Measurements from ENCODE around the gene SPATA24.

SPATA24 gene

GRCh38 chr5:139396691-139397090, 7.2 kb downstream of the SPATA24 start:
- no peak overlapping the region for H3K4me3 ChIP-seq (ENCODE audit: low read length)
- no peak overlapping the region for H2AFZ ChIP-seq (ENCODE audit: low read depth, low read length)
- H3K9me3 ChIP-seq (ENCODE audit: low read length), result peaks cover 23% of the 10 kb centered on the region
- peaks cover 11% of the 10 kb centered on the region for H3K36me3 ChIP-seq (ENCODE audit: insufficient read depth, low read length)
- H3K4me1 ChIP-seq (ENCODE audit: insufficient read depth, low read length), result no peaks in the 10 kb centered on the region
- peaks cover 24% of the 10 kb centered on the region for H3K27me3 ChIP-seq (ENCODE audit: insufficient read depth, low read length)

- peaks cover 28% of the 10 kb centered on the region for H3K27me3 ChIP-seq (ENCODE audit: insufficient read depth, low read length)
- peaks cover 25% of the 10 kb centered on the region for H3K9me3 ChIP-seq (ENCODE audit: low read length)
- no peaks in the 10 kb centered on the region for H3K4me1 ChIP-seq (ENCODE audit: insufficient read depth, low read length)
- peaks cover 8% of the 10 kb centered on the region for H3K36me3 ChIP-seq (ENCODE audit: insufficient read depth, low read length)
- H2AFZ ChIP-seq (ENCODE audit: low read depth, low read length), result no peak overlapping the region
- no peak overlapping the region for H3K4me3 ChIP-seq (ENCODE audit: low read length)
Measured at GRCh38 chr5:139395844-139396640, 7.8 kb downstream of the SPATA24 start.

DNA sequence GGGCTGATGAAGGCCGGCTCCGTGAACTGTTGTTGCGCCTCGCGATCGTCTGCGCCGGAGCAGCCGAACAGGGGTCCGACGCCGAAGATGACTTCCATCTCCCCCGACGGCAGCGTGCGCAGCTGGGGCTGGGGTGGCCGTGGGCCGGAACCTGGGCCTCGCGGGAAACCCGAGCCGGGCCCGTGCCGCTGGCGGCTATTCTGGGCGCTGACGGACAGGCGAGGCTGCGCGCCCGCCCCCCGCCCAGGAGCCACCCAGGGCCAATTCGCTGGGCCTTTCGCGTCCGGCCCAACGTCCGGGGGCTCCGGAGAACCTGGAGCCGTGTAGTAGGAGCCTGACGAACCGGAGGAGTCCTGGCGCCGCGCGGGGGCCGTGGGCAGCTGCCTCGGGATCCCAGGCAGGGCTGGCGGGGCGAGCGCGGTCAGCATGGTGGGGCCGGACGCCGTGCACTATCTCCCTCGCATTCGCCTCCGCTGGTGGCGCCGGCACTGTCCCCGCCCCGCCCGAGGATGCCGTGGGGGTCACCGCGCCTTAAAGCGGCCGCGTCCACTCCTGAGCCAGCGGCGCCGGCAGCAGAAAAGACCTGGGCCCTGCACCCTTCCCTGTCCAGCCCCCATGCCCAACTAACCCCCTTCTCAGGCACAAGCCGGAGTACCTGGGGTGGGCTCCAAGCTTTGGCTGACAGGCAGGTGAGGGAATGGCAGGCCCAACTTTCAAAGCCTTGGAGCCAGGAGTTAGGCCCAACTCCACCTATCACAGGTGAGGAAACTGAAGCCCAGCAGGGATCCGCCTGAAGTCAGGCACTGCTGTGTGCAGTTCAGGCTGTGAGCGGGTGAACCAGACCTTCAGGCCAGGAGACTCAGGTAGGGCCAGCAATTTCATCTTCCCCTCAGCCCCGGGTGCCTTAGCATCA, 9.0 kb downstream of the SPATA24 start, which contains the start of gene PROB1:
Gene PROB1, minus strand, starts transcription at position 451 of the 913 bp plus-strand sequence. Its CDS starts 23 bp downstream, at position 428.
- Histone ChIP-seq H3K4me3 (ENCODE audit: low read length) (no peak within 1 kb of the TSS), H3K4me1 (ENCODE audit: insufficient read depth, low read length) (peaks cover 6% of the 10 kb centered on the region), H3K27me3 (ENCODE audit: insufficient read depth, low read length) (peaks cover 28% of the 10 kb centered on the region), H3K9me3 (ENCODE audit: low read length) (peaks cover 25% of the 10 kb centered on the region), H2AFZ (ENCODE audit: low read depth, low read length) (no peak within 1 kb of the TSS), H3K36me3 (ENCODE audit: insufficient read depth, low read length) (peaks cover 7% of the 10 kb centered on the region)

- H3K9me3 ChIP-seq (ENCODE audit: low read length), result peaks cover 25% of the 10 kb centered on the region
- H3K36me3 ChIP-seq (ENCODE audit: insufficient read depth, low read length), result peaks cover 3% of the 10 kb centered on the region
- no peak overlapping the region for H3K4me3 ChIP-seq (ENCODE audit: low read length)
- peaks cover 6% of the 10 kb centered on the region for H3K4me1 ChIP-seq (ENCODE audit: insufficient read depth, low read length)
- H3K27me3 ChIP-seq (ENCODE audit: insufficient read depth, low read length), result peaks cover 28% of the 10 kb centered on the region
- H2AFZ ChIP-seq (ENCODE audit: low read depth, low read length), result no peak overlapping the region
Measured at GRCh38 chr5:139394123-139394653, 9.7 kb downstream of the SPATA24 start.

DNA sequence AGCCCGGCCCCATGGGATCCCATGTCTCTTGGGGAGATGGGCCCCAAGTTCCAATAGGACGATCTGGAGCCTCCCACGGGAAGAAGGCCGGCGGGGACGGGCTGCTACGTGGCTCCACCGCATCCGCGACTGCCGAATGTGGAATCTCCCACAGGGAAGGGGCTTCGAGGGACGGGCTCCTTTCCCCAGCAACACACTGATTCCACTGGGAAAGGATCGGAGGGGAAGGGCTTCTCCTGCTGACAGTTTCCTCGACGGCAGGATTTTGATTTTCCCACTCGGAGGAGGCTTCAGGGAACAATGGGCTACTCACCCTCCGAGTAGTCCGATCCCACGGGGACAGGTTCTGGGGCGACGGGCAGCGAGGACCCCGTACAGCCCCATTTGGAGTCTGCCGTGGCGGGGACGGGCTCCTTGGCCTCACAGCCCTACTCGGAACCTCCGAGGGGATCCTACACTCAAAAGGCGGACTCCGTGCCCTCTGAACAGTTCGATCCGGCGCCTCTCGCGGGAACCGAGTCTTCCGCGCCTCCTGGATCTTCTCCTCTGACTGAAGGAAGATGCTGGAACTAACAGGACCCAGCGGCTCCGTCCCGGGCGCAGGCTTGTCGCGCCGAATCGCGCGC, 10.3 kb downstream of the SPATA24 start:
- peaks cover 25% of the 10 kb centered on the region for H3K9me3 ChIP-seq (ENCODE audit: low read length)
- peaks cover 3% of the 10 kb centered on the region for H3K36me3 ChIP-seq (ENCODE audit: insufficient read depth, low read length)
- no peak overlapping the region for H3K4me3 ChIP-seq (ENCODE audit: low read length)
- H3K4me1 ChIP-seq (ENCODE audit: insufficient read depth, low read length), result peaks cover 6% of the 10 kb centered on the region
- H3K27me3 ChIP-seq (ENCODE audit: insufficient read depth, low read length), result peaks cover 28% of the 10 kb centered on the region
- no peak overlapping the region for H2AFZ ChIP-seq (ENCODE audit: low read depth, low read length)

DNA sequence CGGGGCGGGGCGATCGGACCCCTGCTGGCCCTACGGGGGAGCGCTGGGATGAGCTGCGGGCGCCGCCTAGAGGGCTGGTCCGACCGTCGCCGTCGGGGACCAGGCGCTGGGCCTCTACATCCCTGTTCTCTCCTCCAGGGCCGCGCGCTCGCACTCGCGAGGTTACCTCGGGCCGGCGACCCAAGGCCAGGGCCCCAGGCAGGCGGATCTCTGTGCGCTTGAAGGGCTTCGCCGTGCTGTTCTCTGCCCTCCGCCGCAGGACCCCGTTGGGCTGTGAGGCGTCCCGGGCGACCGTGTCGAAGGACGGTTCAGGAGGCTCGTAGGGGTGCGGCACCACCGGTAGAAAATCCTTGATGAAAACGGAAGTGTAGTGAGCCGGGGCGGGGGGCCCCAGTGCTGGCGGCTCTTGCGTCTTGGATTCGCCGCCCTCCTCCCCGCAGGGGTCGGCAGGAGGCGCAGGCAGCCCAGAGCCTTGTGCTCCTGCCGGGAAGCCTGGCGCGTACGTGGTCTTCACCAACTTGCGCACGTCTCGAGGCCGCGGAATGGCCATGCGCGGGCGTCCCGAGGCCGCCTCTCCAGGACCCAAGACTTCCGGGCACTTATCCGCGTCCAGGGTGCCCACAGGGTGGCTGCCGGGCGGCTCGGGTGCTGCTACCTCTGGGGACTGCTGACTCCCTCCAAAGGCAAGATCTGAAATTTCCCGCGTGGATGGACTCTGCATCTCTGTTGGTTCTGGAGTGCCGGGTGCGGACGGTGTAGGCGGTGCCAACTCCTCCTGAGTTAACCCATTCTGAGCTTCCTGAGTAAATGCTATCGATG, 11.0 kb downstream of the SPATA24 start:
- H2AFZ ChIP-seq (ENCODE audit: low read depth, low read length), result no peak overlapping the region
- H3K36me3 ChIP-seq (ENCODE audit: insufficient read depth, low read length), result peaks cover 3% of the 10 kb centered on the region
- H3K27me3 ChIP-seq (ENCODE audit: insufficient read depth, low read length), result peaks cover 28% of the 10 kb centered on the region
- peaks cover 25% of the 10 kb centered on the region for H3K9me3 ChIP-seq (ENCODE audit: low read length)
- no peak overlapping the region for H3K4me3 ChIP-seq (ENCODE audit: low read length)
- peaks cover 6% of the 10 kb centered on the region for H3K4me1 ChIP-seq (ENCODE audit: insufficient read depth, low read length)

- Histone ChIP-seq H3K4me1 (ENCODE audit: insufficient read depth, low read length) (peaks cover 6% of the 10 kb centered on the region), H3K36me3 (ENCODE audit: insufficient read depth, low read length) (peaks cover 3% of the 10 kb centered on the region), H2AFZ (ENCODE audit: low read depth, low read length) (no peak overlapping the region), H3K9me3 (ENCODE audit: low read length) (peaks cover 25% of the 10 kb centered on the region), H3K4me3 (ENCODE audit: low read length) (no peak overlapping the region), H3K27me3 (ENCODE audit: insufficient read depth, low read length) (peaks cover 28% of the 10 kb centered on the region)
Measured at GRCh38 chr5:139392324-139392677, 11.6 kb downstream of the SPATA24 start.

GRCh38 chr5:139391570-139392323, 12.1 kb downstream of the SPATA24 start:
- Histone ChIP-seq H3K4me3 (ENCODE audit: low read length) (no peak overlapping the region), H3K36me3 (ENCODE audit: insufficient read depth, low read length) (no peaks in the 10 kb centered on the region), H2AFZ (ENCODE audit: low read depth, low read length) (no peak overlapping the region), H3K9me3 (ENCODE audit: low read length) (peaks cover 25% of the 10 kb centered on the region), H3K27me3 (ENCODE audit: insufficient read depth, low read length) (peaks cover 28% of the 10 kb centered on the region), H3K4me1 (ENCODE audit: insufficient read depth, low read length) (peaks cover 6% of the 10 kb centered on the region)

GRCh38 chr5:139390639-139391569, 13.0 kb downstream of the SPATA24 start:
- Histone ChIP-seq H3K36me3 (ENCODE audit: insufficient read depth, low read length) (no peaks in the 10 kb centered on the region), H2AFZ (ENCODE audit: low read depth, low read length) (no peak overlapping the region), H3K27me3 (ENCODE audit: insufficient read depth, low read length) (peaks cover 35% of the 10 kb centered on the region), H3K4me1 (ENCODE audit: insufficient read depth, low read length) (peaks cover 6% of the 10 kb centered on the region), H3K9me3 (ENCODE audit: low read length) (peaks cover 25% of the 10 kb centered on the region), H3K4me3 (ENCODE audit: low read length) (no peak overlapping the region)

DNA sequence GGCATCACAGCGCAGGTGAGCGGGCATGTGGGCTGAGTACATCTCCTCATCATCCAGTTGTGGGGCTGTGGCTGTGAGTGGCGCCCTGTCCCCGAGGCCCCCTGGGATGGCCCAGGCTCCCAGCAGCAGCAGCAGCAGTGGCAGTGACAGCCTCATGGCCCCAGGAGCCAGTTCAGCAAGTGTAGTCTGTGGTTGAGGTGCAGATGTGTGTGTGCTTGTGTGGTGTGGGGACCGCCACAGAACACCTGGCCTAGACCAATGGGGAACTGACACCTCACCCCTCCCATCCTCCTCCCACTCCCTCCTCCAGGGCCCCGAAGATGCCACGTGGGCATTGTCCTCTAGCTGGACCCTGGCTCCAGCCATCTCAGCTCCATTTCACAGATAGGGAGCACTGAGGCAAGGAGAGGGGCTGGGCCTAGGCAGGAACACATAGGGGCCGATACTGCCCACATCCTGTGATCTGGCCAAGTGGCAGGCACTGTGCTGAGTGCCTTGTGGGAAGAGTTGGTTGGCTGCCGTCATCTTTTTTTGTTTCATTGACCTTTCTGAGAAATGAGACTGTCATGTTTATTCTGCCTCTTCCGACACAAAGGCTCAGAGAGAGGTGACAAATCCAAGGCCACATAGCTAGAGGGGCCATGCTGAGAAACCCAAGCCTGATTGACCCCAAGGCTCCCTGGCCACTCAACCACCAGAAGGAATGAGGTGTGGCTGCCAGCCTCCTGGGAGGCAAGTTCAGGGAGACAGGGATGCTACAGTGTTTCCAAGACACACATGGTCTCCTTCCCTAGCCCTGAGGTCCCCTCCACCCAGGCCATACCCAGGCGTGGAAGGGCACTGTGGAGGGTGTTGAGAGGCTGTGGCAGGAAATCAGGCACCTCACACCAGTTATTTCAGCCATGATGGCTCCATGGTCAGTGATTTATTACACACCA, 13.9 kb downstream of the SPATA24 start, which contains the start of gene MZB1:
Gene MZB1, minus strand, starts transcription at position 213 of the 938 bp plus-strand sequence. Its CDS starts 57 bp downstream, at position 156.
- Histone ChIP-seq H3K4me1 (ENCODE audit: insufficient read depth, low read length) (peaks cover 6% of the 10 kb centered on the region), H3K9me3 (ENCODE audit: low read length) (peaks cover 19% of the 10 kb centered on the region), H3K27me3 (ENCODE audit: insufficient read depth, low read length) (peaks cover 31% of the 10 kb centered on the region), H2AFZ (ENCODE audit: low read depth, low read length) (no peak within 1 kb of the TSS), H3K36me3 (ENCODE audit: insufficient read depth, low read length) (no peaks in the 10 kb centered on the region), H3K4me3 (ENCODE audit: low read length) (no peak within 1 kb of the TSS)
